DOHH2 (cell line): ENCODE data around the gene ATP12A.
A peak's percentile ranks its signal among the peaks of the same experiment; 100 is the strongest.

Source experiments
- H3F3A ChIP-seq: fragments of 200-600 bp; sonication (generic), shearing (Covaris generic); 2 replicates; pipeline ENCODE4 v1.6.0; 2016; ENCODE audit warnings: antibody characterized with exemption, mild to moderate bottlenecking; ENCODE audit not compliant: control insufficient read depth, insufficient read depth
- H3K27ac ChIP-seq: fragments of 200-600 bp; sonication (generic); 2 replicates; pipeline ENCODE4 v1.5.1; 2014; ENCODE audit warnings: low read depth, mild to moderate bottlenecking, low read length, moderate library complexity
- H3K27me3 ChIP-seq: fragments of 200-600 bp; sonication (generic); 2 replicates; pipeline ENCODE4 v1.6.1; 2014; ENCODE audit warnings: mild to moderate bottlenecking, low read length, mixed read lengths; ENCODE audit not compliant: control insufficient read depth
- H3K36me3 ChIP-seq: fragments of 200-600 bp; sonication (generic); 2 replicates; pipeline ENCODE4 v1.6.1; 2014; ENCODE audit warnings: mild to moderate bottlenecking, low read length, moderate library complexity, mixed read lengths; ENCODE audit not compliant: control insufficient read depth
- H3K4me1 ChIP-seq: fragments of 200-600 bp; sonication (generic); 2 replicates; pipeline ENCODE4 v1.6.1; 2014; ENCODE audit warnings: mild to moderate bottlenecking, low read length, mixed read lengths; ENCODE audit not compliant: control insufficient read depth
- H3K4me2 ChIP-seq: fragments of 200-600 bp; sonication (generic); 2 replicates; pipeline ENCODE4 v1.6.0; 2014; ENCODE audit warnings: mild to moderate bottlenecking, low read length, moderate library complexity
- H3K4me3 ChIP-seq: fragments of 200-600 bp; sonication (generic); 2 replicates; pipeline ENCODE4 v1.5.1; 2014; ENCODE audit warnings: mild to moderate bottlenecking, low read length, mixed read lengths
- H3K79me2 ChIP-seq: fragments of 200-600 bp; sonication (generic); 2 replicates; pipeline ENCODE4 v1.6.1; 2014; ENCODE audit warnings: mild to moderate bottlenecking, low read length, mixed read lengths; ENCODE audit not compliant: control insufficient read depth
- H3K9me2 ChIP-seq: fragments of 200-600 bp; sonication (generic); replicated peaks from 2 replicates; pipeline ENCODE4 v1.6.1; 2014; ENCODE audit warnings: mild to moderate bottlenecking, low read length, mixed read lengths; ENCODE audit not compliant: control insufficient read depth
- H3K9me3 ChIP-seq: fragments of 200-600 bp; sonication (generic); 2 replicates; pipeline ENCODE4 v1.6.1; 2014; ENCODE audit warnings: antibody characterized with exemption, low read length, mixed read lengths; ENCODE audit not compliant: control insufficient read depth, insufficient read depth
- H4K20me1 ChIP-seq: fragments of 200-600 bp; sonication (generic); 2 replicates; pipeline ENCODE4 v1.6.0; 2014; ENCODE audit warnings: low read depth, mild to moderate bottlenecking, antibody characterized with exemption, low read length, moderate library complexity; ENCODE audit not compliant: control insufficient read depth, insufficient read depth
- CTCF ChIP-seq: fragments of 200-600 bp; sonication (generic); IDR thresholded peaks from one replicate; pipeline ENCODE4 v1.5.1; 2014; ENCODE audit warnings: antibody characterized with exemption, mild to moderate bottlenecking, low read depth, low read length; ENCODE audit not compliant: poor library complexity, severe bottlenecking
- EZH2phosphoT487 ChIP-seq: fragments of 200-600 bp; sonication (generic); IDR thresholded peaks from 2 replicates; pipeline ENCODE4 v1.6.1; 2017; ENCODE audit warnings: borderline replicate concordance, mild to moderate bottlenecking, antibody characterized with exemption, low read length, moderate library complexity, mixed read lengths

The ATP12A gene

DNA sequence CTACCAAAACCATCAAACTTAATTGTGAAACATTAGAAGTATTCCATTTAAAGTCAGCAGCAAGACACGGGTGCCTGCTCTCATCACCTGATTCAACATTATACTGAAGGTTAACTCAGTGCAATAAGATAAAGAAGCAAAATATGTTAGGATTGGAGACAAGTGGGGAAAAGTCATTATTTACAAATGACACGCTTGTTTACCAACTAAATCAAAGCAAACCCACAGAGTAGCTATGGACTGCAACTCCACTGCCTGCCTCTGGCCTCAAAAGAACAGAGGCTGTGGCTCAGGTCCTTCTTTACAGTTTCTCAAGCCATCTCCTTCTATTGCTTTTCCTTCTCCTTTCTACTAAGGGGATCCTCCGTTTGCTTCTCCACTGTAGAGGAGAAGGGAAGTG, 21.0 kb upstream of the ATP12A start:
- H3K27ac ChIP-seq, result peak overlapping the region; percentile 20
- H3K9me2 ChIP-seq, result no peaks in the 10 kb centered on the region
- no peak for TF ChIP-seq EZH2phosphoT487
- TF ChIP-seq CTCF, result no peak
- no peaks in the 10 kb centered on the region for H3K9me3 ChIP-seq
- no peaks in the 10 kb centered on the region for H4K20me1 ChIP-seq
- no peaks in the 10 kb centered on the region for H3K79me2 ChIP-seq
- no peaks in the 10 kb centered on the region for H3K27me3 ChIP-seq
- peak overlapping the region; percentile 36 for H3K4me2 ChIP-seq
- H3F3A ChIP-seq, result peaks cover 14% of the 10 kb centered on the region
- no peak overlapping the region for H3K4me3 ChIP-seq
- H3K4me1 ChIP-seq, result peaks cover 66% of the 10 kb centered on the region
- H3K36me3 ChIP-seq, result no peaks in the 10 kb centered on the region

DNA sequence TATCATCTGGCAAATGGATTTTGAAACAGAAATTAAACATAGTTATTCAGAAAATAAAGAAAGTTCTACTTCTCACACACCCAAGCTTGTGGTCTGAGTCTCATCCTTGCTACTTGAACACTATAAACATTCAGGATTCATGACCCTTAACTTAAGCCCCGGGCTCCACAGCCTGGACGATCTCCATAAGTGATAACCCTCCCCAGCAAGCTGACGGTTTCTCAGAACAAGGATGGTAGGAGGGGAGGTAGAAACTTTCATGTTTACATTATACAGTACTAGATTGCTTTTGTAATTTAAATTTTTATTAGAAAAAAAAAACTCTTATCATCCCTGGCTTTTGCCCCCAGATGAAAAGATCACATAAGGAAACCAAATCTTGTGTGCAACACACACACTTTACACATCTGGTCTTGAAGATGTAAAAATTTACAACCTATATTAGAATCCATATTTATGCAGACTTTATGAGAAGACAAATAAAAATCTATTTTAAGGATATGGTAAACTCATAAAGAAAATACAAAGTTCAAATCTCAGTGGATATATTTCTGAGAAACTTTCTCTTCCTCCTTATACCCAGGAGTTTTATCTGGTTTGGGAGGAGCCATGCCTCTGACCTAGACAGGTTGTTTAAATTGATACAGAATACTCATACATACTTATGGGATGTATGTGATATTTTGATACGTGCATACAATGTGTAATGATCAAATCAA, 20.0 kb upstream of the ATP12A start:
- Histone ChIP-seq H3K79me2 (no peaks in the 10 kb centered on the region), H3K27ac (peak overlapping the region; percentile 20), H3K27me3 (no peaks in the 10 kb centered on the region), H3K4me3 (peak overlapping the region; percentile 8; the same call in 1 of the 2 replicates), H3K9me2 (no peaks in the 10 kb centered on the region), H3F3A (peaks cover 14% of the 10 kb centered on the region), H3K36me3 (no peaks in the 10 kb centered on the region), H3K9me3 (no peaks in the 10 kb centered on the region), H3K4me1 (peaks cover 76% of the 10 kb centered on the region), H3K4me2 (peak overlapping the region; percentile 36), H4K20me1 (no peaks in the 10 kb centered on the region)
- no peak for TF ChIP-seq CTCF

- Histone ChIP-seq H3K27ac (peak overlapping the region; percentile 87), H3K4me1 (peaks cover 90% of the 10 kb centered on the region)
Measured at GRCh38 chr13:24661713-24662112, 18.5 kb upstream of the ATP12A start.

More at GRCh38 chr13:24661713-24662112, 18.5 kb upstream of the ATP12A start:
- no peaks in the 10 kb centered on the region for H3K27me3 ChIP-seq
- H3K4me3 ChIP-seq, result peak overlapping the region; percentile 60
- no peaks in the 10 kb centered on the region for H3K79me2 ChIP-seq
- TF ChIP-seq CTCF (no peak), EZH2phosphoT487 (no peak)
- peaks cover 14% of the 10 kb centered on the region for H3F3A ChIP-seq
- no peaks in the 10 kb centered on the region for H3K36me3 ChIP-seq
- H3K4me2 ChIP-seq, result peak overlapping the region; percentile 70
- H3K9me3 ChIP-seq, result no peaks in the 10 kb centered on the region
- H4K20me1 ChIP-seq, result no peaks in the 10 kb centered on the region
- H3K9me2 ChIP-seq, result no peaks in the 10 kb centered on the region
